ENCODE measurements around the gene VDR.
A peak's percentile ranks its signal among the peaks of the same experiment; 100 is the strongest.
"Not testable (repeated sequence)": the region's sequence is repeated elsewhere in the genome, so short reads cannot be mapped to it uniquely, and the experiment has no call there.

The VDR gene

DNA sequence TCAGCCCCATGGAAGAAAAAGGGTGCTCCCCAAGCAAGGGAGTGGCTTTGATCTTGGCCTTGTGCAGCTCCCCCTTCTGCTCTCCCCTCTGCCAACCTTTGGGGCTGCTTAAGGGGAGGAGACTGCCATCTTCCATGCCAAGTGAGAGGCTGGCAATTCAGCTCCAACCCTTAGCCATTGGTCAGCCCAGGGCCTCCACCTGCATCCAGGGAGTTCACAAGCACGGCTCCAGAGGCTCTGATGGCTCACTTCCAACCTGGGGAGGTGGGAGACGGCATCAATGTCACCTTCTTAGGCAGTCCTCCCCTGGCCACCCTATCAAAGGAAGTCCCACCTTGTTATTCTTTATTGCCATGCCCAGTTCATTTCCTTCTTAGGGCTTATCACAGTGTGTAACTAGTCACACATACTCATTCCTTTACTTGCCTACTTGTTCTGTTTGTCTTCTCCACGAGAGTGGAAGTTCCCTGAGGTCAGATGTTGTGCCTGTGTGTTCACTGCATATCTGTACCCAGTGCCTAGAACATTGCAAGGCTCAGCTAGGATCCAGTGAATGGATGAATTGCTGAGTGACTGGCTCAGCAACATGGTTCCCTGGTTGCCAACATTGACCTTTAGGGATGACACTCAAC lies 90.1 kb downstream of the VDR start:
- TF ChIP-seq, protein P1, sequence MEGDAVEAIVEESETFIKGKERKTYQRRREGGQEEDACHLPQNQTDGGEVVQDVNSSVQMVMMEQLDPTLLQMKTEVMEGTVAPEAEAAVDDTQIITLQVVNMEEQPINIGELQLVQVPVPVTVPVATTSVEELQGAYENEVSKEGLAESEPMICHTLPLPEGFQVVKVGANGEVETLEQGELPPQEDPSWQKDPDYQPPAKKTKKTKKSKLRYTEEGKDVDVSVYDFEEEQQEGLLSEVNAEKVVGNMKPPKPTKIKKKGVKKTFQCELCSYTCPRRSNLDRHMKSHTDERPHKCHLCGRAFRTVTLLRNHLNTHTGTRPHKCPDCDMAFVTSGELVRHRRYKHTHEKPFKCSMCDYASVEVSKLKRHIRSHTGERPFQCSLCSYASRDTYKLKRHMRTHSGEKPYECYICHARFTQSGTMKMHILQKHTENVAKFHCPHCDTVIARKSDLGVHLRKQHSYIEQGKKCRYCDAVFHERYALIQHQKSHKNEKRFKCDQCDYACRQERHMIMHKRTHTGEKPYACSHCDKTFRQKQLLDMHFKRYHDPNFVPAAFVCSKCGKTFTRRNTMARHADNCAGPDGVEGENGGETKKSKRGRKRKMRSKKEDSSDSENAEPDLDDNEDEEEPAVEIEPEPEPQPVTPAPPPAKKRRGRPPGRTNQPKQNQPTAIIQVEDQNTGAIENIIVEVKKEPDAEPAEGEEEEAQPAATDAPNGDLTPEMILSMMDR (conservative IDR thresholded peaks at IDR 0.05; ENCODE audit: low read depth, low read length), result no peak
- H3K4me3 ChIP-seq (ENCODE audit: low read depth, low read length), result no peak overlapping the region
- no peak for DNase-seq (ENCODE audit: low read depth)

DNA sequence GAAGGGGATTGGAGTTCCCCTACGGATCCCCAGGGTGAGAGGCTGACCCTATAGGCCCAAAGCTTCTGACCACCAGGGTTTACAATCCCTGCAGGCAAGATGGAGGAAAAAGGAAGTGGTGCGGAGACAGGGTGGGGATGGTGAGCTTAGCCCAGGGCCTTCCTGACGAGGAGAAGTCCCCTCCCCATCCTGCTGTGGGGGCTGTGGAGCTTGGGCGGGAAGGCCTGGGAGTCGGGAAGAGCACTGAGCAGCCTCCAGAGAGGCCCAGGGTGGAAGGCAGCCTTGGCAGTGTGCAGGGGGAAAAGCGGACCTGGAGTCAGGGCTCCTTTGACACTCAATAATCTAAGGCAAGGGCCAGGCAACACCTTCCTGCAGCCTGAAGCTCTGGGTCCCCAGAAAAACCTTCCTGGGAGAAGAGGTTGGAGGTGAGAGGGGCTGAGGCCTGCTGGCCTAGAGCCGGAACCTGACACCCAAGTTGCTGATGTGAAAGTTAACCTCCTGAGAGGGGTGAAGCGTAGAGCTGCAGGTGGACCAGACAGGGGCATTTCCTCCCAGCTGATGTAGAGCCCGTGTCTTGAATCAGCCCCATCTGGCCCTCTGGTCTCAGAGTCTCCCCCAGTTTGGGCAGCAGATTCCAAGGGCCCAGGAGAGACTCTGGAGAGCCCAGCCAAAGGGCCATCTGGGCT lies 91.1 kb downstream of the VDR start:
- TF ChIP-seq, protein P1 (conservative IDR thresholded peaks at IDR 0.05; ENCODE audit: low read depth, low read length), result peak; percentile 1
- no peak for DNase-seq (ENCODE audit: low read depth)
- H3K4me3 ChIP-seq (ENCODE audit: low read depth, low read length), result peak overlapping the region; percentile 45

DNA sequence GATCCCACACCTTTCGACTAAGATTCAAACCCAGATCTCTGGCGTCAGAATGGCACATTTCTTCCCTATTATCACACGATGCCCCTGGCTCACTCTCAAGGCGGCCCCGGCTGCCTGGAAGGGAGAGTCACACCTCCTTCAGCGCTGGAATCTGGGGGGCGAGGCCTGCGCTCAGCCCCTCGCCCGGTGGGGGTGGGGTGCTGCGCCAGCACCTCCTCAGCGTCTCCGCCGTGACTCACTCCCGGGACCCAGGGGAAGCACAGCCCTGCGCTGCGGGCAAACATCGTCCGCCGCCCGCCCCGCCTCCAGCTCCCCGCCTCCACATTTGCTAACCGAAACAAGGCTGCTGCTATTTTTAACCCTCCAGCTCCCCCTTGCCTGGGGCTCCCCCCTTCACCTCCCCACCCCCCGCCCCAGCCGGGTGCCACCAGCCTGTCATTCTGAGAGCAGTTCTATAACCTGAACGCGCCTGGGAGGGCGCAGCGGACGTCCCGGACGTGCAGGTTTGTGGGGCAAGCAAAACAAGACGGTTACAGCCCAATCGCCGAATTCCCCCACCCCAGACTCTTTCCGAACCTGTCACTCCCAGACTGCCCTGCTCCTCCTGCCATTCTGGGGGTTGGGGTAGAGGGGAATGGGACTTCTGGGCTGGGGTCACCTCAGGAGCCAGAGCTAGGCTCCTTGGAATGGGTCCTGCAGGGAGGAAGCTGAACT lies 91.8 kb downstream of the VDR start:
- H3K4me3 ChIP-seq (ENCODE audit: low read depth, low read length), result peak overlapping the region; percentile 45
- DNase-seq (ENCODE audit: low read depth), result peak; percentile 90
- TF ChIP-seq, protein P1 (conservative IDR thresholded peaks at IDR 0.05; ENCODE audit: low read depth, low read length), result no peak

DNA sequence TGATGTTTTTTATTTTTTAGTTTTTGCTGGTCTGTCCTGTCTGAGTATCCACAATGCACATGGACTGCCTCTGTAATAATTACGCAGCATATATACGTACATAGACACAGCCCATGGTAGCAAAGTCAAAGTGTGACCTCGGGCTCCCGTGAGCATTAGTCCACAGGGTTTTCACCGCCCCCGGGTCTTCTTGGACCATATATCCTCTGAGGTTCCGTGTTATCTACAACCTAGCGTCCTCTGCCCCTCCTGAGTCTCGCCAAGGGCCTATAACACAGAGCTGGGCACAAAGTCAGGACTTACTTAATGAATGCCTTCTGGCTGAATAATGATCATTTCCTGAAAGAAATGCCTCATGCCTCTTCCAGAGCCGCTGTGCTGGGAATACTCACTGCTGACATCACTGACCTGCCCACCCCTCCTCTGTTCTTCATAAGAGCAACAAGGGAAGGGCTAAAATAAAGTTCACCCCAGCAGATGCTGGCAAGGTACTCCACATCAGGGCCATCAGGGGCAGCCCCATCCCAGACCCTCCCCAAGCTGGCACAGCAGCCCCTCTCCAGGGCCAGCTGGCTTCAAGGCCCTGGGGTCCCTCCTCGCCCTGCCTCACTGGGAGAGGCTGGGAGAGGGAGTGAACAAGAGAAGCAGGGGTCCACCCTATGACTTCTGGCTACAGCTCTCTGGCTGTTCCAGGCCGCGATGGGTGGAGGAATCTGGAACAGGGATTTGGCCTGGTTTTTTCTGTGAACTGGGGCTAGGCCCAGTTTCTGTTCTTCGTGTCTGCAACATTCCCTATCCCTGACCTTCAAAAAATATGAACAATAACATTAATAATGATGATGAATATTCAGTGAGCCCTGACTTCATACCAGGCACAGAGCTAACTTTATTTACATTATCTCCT lies 93.0 kb downstream of the VDR start:
- no peak overlapping the region for H3K4me3 ChIP-seq (ENCODE audit: low read depth, low read length)
- TF ChIP-seq, protein P1 (conservative IDR thresholded peaks at IDR 0.05; ENCODE audit: low read depth, low read length), result no peak
- DNase-seq (ENCODE audit: low read depth), result peak; percentile 67

DNA sequence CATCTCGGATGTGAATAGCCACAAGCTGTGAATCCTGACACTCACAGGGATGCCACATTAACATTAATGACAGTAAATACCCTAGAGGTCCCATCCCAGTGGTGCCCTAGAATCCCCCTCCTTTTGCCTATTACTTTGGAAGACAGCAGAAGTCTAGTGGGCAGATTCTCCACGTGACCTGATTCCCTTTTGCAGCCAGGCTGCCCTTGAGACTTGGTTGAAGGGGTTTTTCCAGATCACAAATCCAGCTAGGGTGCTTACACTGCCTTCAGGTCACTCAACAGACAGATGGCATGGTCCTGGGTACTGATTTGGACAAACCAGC lies 93.8 kb downstream of the VDR start:
- DNase-seq (ENCODE audit: low read depth), result no peak
- no peak overlapping the region for H3K4me3 ChIP-seq (ENCODE audit: low read depth, low read length)
- TF ChIP-seq, protein P1 (conservative IDR thresholded peaks at IDR 0.05; ENCODE audit: low read depth, low read length), result no peak

DNA sequence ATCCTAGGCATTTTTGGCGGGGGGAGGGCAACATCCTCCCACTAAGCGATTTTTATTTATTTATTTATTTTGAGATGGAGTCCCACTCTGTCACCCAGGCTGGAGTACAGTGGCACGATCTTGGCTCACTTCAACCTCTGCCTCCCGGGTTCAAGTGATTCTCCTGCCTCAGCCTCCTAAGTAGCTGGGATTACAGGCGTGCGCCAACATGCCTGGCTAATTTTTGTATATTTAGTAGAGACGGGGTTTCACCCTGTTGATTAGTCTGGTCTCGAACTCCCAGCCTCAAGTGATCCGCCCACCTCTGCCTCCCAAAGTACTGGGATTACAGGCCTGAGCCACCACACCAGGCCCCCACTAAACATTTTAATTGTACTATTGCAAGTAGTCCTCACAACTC lies 95.3 kb downstream of the VDR start:
- not testable (repeated sequence) for DNase-seq (ENCODE audit: low read depth); H3K4me3 ChIP-seq (ENCODE audit: low read depth, low read length)
